ENCODE results near the gene TBC1D22A.

The TBC1D22A gene

DNA sequence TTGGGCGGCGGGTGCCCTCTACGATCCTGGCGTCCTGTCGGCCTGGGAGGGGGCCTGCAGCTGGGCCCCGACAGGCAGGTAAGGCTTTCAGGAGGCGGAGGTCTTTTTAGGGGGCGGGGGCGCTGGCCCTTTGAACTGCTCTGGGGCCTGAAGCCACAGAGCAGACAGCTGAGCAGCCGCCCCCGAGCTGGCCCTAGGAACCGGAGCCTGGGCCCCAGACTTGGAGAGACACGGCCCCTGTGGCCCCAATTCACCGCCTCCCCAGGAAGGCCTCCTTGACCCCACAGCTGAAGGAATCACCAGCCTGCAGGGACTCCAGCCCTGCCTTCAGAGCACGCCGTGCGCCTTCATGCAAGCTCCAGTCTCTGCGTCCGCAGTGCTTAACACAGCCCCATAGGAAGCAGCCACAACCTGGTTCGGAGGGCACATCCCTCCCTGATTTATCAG is 23.8 kb upstream of the TBC1D22A start:
- Histone ChIP-seq H3K9ac (ENCODE audit: low read length) (peak overlapping the region; percentile 73), H3K4me3 (ENCODE audit: low read length) (peak overlapping the region; percentile 36), H3K79me2 (ENCODE audit: control insufficient read depth, insufficient read depth, low read length) (peaks cover 21% of the 10 kb centered on the region), H3K36me3 (ENCODE audit: control insufficient read depth, insufficient read depth, low read length) (no peaks in the 10 kb centered on the region), H3K27ac (ENCODE audit: low read depth, low read length) (no peak overlapping the region), H3K27me3 (ENCODE audit: insufficient read depth, low read length, poor library complexity) (no peaks in the 10 kb centered on the region), H3K79me1 (ENCODE audit: low read length) (peaks cover 16% of the 10 kb centered on the region), H3K23ac (ENCODE audit: low read length) (no peak overlapping the region), H3K4ac (ENCODE audit: low read depth, low read length) (peak overlapping the region; percentile 10), H2BK120ac (ENCODE audit: low read depth, low read length) (no peak overlapping the region), H2AK5ac (ENCODE audit: low read length) (no peak overlapping the region), H4K8ac (ENCODE audit: low read depth, low read length) (peak overlapping the region; percentile 66), H2BK5ac (ENCODE audit: low read length) (no peak overlapping the region), H3K4me2 (ENCODE audit: low read length) (peak overlapping the region; percentile 37), H2BK15ac (replicated peaks; ENCODE audit: low read depth) (no peak overlapping the region), H3K4me1 (ENCODE audit: control insufficient read depth, low read depth, low read length) (peaks cover 8% of the 10 kb centered on the region), H3K18ac (ENCODE audit: low read length) (peak overlapping the region; percentile 72), H4K5ac (ENCODE audit: low read length) (no peak overlapping the region), H3K56ac (ENCODE audit: low read length) (peak overlapping the region; percentile 73)
- no CpG with 5 or more reads among the region's 20 CpGs for WGBS (ENCODE audit: extremely low coverage, insufficient coverage, low lambda C conversion rate)
- peak; percentile 49 for DNase-seq

DNA sequence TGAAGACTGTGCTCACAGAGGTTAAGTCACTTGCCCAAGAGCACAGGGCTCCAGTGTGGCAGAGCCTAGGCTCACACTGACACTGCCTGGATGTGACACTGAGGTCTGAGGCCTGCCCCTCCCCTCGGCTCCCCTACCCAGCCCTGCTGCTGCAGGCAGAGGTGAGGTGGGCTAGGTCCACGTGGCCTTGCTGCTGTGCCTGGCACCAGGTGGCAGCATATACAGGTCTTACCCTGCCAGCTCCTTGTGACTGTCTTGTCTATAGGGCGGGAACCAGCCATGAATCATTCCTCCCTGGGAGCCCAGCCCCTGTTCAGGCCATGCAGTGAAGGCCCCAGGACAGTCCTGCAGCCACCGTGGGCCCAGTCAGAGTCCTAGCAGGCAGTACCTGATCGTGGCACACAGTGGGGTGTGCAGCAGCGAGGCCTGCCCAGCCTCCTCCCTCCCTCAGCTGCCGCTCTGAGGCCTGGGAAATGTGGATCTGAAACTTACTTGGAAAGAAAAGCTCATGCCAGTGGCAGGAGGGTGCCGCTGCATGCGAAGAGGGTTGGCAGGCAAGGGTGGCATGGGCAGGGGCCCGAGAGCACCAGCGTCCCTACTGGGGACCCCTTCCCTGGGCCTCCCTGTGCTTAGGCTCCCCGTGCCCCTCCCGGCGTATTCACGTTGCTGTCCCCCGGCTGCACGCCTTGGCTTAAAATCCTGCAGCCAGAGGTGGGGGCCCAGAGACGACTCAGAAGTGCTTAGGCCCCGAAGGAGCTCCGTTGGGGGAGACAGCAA is 23.2 kb upstream of the TBC1D22A start:
- H4K8ac ChIP-seq (ENCODE audit: low read depth, low read length): no peak overlapping the region
- WGBS (ENCODE audit: extremely low coverage, insufficient coverage, low lambda C conversion rate): no CpG with 5 or more reads among the region's 20 CpGs
- H3K79me1 ChIP-seq (ENCODE audit: low read length): peaks cover 15% of the 10 kb centered on the region
- H2BK120ac ChIP-seq (ENCODE audit: low read depth, low read length): no peak overlapping the region
- peaks cover 21% of the 10 kb centered on the region for H3K79me2 ChIP-seq (ENCODE audit: control insufficient read depth, insufficient read depth, low read length)
- no peak overlapping the region for H3K18ac ChIP-seq (ENCODE audit: low read length)
- H3K4me3 ChIP-seq (ENCODE audit: low read length): no peak overlapping the region
- H3K36me3 ChIP-seq (ENCODE audit: control insufficient read depth, insufficient read depth, low read length): no peaks in the 10 kb centered on the region
- no peak overlapping the region for H2AK5ac ChIP-seq (ENCODE audit: low read length)
- no peak for DNase-seq
- H3K4me2 ChIP-seq (ENCODE audit: low read length): peak overlapping the region; percentile 37
- H3K4ac ChIP-seq (ENCODE audit: low read depth, low read length): no peak overlapping the region
- H3K9ac ChIP-seq (ENCODE audit: low read length): peak overlapping the region; percentile 73
- no peak overlapping the region for H3K27ac ChIP-seq (ENCODE audit: low read depth, low read length)
- no peak overlapping the region for H2BK15ac ChIP-seq (replicated peaks; ENCODE audit: low read depth)
- H3K56ac ChIP-seq (ENCODE audit: low read length): peak overlapping the region; percentile 63
- H3K23ac ChIP-seq (ENCODE audit: low read length): no peak overlapping the region
- no peak overlapping the region for H2BK5ac ChIP-seq (ENCODE audit: low read length)
- no peaks in the 10 kb centered on the region for H3K27me3 ChIP-seq (ENCODE audit: insufficient read depth, low read length, poor library complexity)
- no peak overlapping the region for H4K5ac ChIP-seq (ENCODE audit: low read length)
- peaks cover 8% of the 10 kb centered on the region for H3K4me1 ChIP-seq (ENCODE audit: control insufficient read depth, low read depth, low read length)

DNA sequence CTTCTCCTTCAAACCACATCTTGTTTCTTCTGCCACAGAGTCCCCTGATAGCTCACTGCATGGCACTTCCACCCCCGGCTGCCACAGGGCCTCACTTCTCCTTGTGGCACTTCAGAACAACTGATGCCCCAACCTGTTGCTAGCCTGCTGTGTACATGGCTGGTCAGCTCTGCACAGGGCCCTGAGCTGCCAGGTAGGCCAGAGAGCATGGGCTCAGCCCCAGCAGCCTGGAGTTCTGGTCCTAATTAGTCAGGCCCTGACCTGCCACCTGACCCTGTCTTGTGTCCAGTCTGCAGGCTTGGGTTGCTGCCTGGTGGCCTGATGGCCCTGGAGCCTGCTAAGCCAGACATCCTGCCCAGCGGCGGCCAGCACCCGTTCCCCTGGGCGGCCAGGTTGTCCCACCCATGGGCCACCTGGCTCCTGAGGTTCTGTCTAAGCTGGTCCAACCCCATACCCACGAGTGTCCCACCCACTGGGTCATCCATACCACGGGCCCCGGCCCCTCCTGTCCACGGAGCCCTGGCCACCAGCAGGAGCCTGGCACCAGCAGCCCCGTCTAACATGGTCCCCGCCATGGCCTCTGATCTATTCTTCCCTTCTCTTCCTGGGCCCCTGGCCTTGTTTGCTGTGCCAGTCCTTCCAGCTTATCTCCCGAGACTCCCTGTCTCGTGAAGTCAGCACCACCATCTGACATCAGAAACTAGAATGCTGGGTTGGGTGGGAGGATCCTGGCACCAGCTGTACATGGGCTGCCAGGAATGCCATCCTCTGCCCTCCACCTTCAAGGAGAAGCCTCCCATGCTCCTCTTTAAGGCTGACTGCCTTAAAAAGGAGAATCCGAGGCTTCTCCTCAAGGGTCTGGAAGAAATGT is 21.3 kb upstream of the TBC1D22A start:
- Histone ChIP-seq H3K56ac (ENCODE audit: low read length) (no peak overlapping the region), H2BK120ac (ENCODE audit: low read depth, low read length) (no peak overlapping the region), H3K4me2 (ENCODE audit: low read length) (no peak overlapping the region), H3K18ac (ENCODE audit: low read length) (no peak overlapping the region), H3K27ac (ENCODE audit: low read depth, low read length) (no peak overlapping the region), H3K4me1 (ENCODE audit: control insufficient read depth, low read depth, low read length) (peaks cover 5% of the 10 kb centered on the region), H3K79me1 (ENCODE audit: low read length) (peaks cover 6% of the 10 kb centered on the region), H2BK15ac (replicated peaks; ENCODE audit: low read depth) (no peak overlapping the region), H3K36me3 (ENCODE audit: control insufficient read depth, insufficient read depth, low read length) (no peaks in the 10 kb centered on the region), H4K5ac (ENCODE audit: low read length) (no peak overlapping the region), H3K4ac (ENCODE audit: low read depth, low read length) (no peak overlapping the region), H3K23ac (ENCODE audit: low read length) (no peak overlapping the region), H3K27me3 (ENCODE audit: insufficient read depth, low read length, poor library complexity) (no peaks in the 10 kb centered on the region), H2AK5ac (ENCODE audit: low read length) (no peak overlapping the region), H3K9ac (ENCODE audit: low read length) (no peak overlapping the region), H3K79me2 (ENCODE audit: control insufficient read depth, insufficient read depth, low read length) (peaks cover 7% of the 10 kb centered on the region), H2BK5ac (ENCODE audit: low read length) (no peak overlapping the region), H4K8ac (ENCODE audit: low read depth, low read length) (no peak overlapping the region), H3K4me3 (ENCODE audit: low read length) (no peak overlapping the region)
- DNase-seq: no peak
- no CpG with 5 or more reads among the region's 14 CpGs for WGBS (ENCODE audit: extremely low coverage, insufficient coverage, low lambda C conversion rate)

GRCh38 chr22:46741974-46742519 is 20.4 kb upstream of the TBC1D22A start:
- Histone ChIP-seq H2BK15ac (replicated peaks; ENCODE audit: low read depth) (no peak overlapping the region), H3K27me3 (ENCODE audit: insufficient read depth, low read length, poor library complexity) (no peaks in the 10 kb centered on the region), H3K27ac (ENCODE audit: low read depth, low read length) (no peak overlapping the region), H2BK5ac (ENCODE audit: low read length) (no peak overlapping the region), H3K9ac (ENCODE audit: low read length) (no peak overlapping the region), H3K4ac (ENCODE audit: low read depth, low read length) (no peak overlapping the region), H3K36me3 (ENCODE audit: control insufficient read depth, insufficient read depth, low read length) (no peaks in the 10 kb centered on the region), H3K79me1 (ENCODE audit: low read length) (no peaks in the 10 kb centered on the region), H3K79me2 (ENCODE audit: control insufficient read depth, insufficient read depth, low read length) (no peaks in the 10 kb centered on the region), H3K23ac (ENCODE audit: low read length) (no peak overlapping the region), H4K8ac (ENCODE audit: low read depth, low read length) (no peak overlapping the region), H3K18ac (ENCODE audit: low read length) (no peak overlapping the region), H3K56ac (ENCODE audit: low read length) (no peak overlapping the region), H2BK120ac (ENCODE audit: low read depth, low read length) (no peak overlapping the region), H3K4me1 (ENCODE audit: control insufficient read depth, low read depth, low read length) (peaks cover 2% of the 10 kb centered on the region), H3K4me3 (ENCODE audit: low read length) (no peak overlapping the region), H3K4me2 (ENCODE audit: low read length) (no peak overlapping the region), H2AK5ac (ENCODE audit: low read length) (no peak overlapping the region), H4K5ac (ENCODE audit: low read length) (no peak overlapping the region)
- peak; percentile 28 for DNase-seq
- WGBS (ENCODE audit: extremely low coverage, insufficient coverage, low lambda C conversion rate): no CpG with 5 or more reads among the region's 6 CpGs

- no peak overlapping the region for H3K23ac ChIP-seq (ENCODE audit: low read length)
- H3K56ac ChIP-seq (ENCODE audit: low read length): no peak overlapping the region
- DNase-seq: no peak
- WGBS (ENCODE audit: extremely low coverage, insufficient coverage, low lambda C conversion rate): no CpG with 5 or more reads among the region's 6 CpGs
- H3K27ac ChIP-seq (ENCODE audit: low read depth, low read length): no peak overlapping the region
- no peak overlapping the region for H3K4me3 ChIP-seq (ENCODE audit: low read length)
- no peak overlapping the region for H4K8ac ChIP-seq (ENCODE audit: low read depth, low read length)
- no peak overlapping the region for H3K4me2 ChIP-seq (ENCODE audit: low read length)
- no peaks in the 10 kb centered on the region for H3K36me3 ChIP-seq (ENCODE audit: control insufficient read depth, insufficient read depth, low read length)
- no peaks in the 10 kb centered on the region for H3K79me1 ChIP-seq (ENCODE audit: low read length)
- H4K5ac ChIP-seq (ENCODE audit: low read length): no peak overlapping the region
- no peak overlapping the region for H3K9ac ChIP-seq (ENCODE audit: low read length)
- H2BK120ac ChIP-seq (ENCODE audit: low read depth, low read length): no peak overlapping the region
- no peaks in the 10 kb centered on the region for H3K79me2 ChIP-seq (ENCODE audit: control insufficient read depth, insufficient read depth, low read length)
- H2AK5ac ChIP-seq (ENCODE audit: low read length): no peak overlapping the region
- no peak overlapping the region for H2BK5ac ChIP-seq (ENCODE audit: low read length)
- H3K27me3 ChIP-seq (ENCODE audit: insufficient read depth, low read length, poor library complexity): no peaks in the 10 kb centered on the region
- peaks cover 2% of the 10 kb centered on the region for H3K4me1 ChIP-seq (ENCODE audit: control insufficient read depth, low read depth, low read length)
- H2BK15ac ChIP-seq (replicated peaks; ENCODE audit: low read depth): no peak overlapping the region
- H3K4ac ChIP-seq (ENCODE audit: low read depth, low read length): no peak overlapping the region
- no peak overlapping the region for H3K18ac ChIP-seq (ENCODE audit: low read length)
Measured at GRCh38 chr22:46742576-46743221, 19.8 kb upstream of the TBC1D22A start.

All from mesendoderm (in vitro differentiated cells).